ENCODE results near the gene PI3.

PI3 gene

GRCh38 chr20:45187693-45188092, 13.0 kb downstream of the PI3 start:
- DNase-seq (ENCODE audit: low spot score) = no peak

DNA sequence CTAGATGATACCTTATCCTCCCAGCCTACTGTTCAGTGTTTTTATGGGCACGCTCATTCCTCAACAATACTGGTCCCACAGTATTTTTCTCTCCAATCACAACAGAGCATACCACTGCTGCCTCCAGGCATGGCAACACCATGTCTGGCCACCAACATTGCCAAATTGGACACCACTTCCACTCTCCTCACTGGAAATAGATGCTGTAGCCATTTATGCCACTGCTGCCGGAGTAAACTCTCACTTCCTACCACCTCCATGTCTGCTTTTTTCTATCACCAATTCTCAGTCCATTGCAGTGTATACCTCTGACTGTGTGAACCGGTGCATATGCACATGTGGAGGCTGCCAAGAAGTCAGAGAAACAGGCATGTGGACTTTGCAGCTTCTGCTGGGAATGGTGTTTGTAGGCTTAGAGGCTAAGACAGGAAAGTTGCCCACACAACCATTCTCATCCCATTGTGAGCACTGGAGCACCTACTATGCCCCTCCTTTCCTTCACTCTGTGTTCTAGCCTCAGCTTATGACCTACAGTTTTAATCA, 14.4 kb downstream of the PI3 start:
- DNase-seq (ENCODE audit: low spot score) = no peak

- no peak for DNase-seq (ENCODE audit: low spot score)
Measured at GRCh38 chr20:45189861-45190260, 15.2 kb downstream of the PI3 start.

DNA sequence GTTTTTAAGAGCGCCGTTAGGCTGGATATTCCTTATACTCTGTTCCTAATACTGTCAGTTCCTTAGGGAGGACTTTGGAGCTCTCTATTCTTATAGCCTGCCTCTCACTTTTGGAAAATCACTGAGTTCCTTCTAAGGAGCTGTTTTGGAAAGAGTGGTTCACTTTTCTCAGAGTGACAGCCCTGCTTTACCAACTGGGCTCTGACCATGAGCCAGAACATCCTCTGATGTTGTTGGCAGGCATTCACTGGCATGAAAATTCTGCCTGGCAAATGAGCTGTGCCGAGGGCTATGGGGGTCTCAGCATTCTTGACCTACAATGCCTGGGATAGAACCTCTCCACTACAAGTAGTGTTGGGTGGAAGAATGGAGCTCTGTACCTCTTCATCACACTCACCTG, 17.2 kb downstream of the PI3 start:
- no peak for DNase-seq (ENCODE audit: low spot score)

- DNase-seq (ENCODE audit: low spot score) = no peak
Measured at GRCh38 chr20:45193331-45193730, 18.6 kb downstream of the PI3 start.

- DNase-seq (ENCODE audit: low spot score) = no peak
Measured at GRCh38 chr20:45206725-45207124, 32.0 kb downstream of the PI3 start, which contains the start of gene SEMG1. Gene SEMG1 (plus strand): TSS chr20:45207033. CDS start chr20:45207054, 21 bp downstream.

DNA sequence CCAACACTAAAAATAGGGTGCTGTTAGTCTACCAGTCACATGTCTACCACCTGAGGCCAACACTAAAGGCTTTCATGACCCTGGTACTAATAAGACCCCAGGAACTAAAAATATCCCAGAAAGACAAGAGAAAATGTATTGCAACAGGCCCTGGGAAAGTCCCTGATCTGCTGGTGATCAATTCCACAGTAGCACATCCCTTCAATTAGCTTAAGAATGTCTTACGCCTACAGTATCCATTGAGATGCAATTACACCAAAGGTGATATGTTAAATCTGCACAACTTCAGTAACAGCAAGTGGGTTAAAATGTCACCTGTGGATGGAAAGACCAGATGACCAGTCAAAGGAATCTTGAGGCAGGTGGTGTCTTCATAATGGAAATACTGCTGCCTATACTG, 35.2 kb downstream of the PI3 start:
- DNase-seq (ENCODE audit: low spot score) = no peak

GRCh38 chr20:45211569-45212474, 37.1 kb downstream of the PI3 start:
- no peak for DNase-seq (ENCODE audit: low spot score)

GRCh38 chr20:45212836-45213235, 38.1 kb downstream of the PI3 start:
- no peak for DNase-seq (ENCODE audit: low spot score)

GRCh38 chr20:45218124-45218523, 43.4 kb downstream of the PI3 start:
- no peak for DNase-seq (ENCODE audit: low spot score)

DNA sequence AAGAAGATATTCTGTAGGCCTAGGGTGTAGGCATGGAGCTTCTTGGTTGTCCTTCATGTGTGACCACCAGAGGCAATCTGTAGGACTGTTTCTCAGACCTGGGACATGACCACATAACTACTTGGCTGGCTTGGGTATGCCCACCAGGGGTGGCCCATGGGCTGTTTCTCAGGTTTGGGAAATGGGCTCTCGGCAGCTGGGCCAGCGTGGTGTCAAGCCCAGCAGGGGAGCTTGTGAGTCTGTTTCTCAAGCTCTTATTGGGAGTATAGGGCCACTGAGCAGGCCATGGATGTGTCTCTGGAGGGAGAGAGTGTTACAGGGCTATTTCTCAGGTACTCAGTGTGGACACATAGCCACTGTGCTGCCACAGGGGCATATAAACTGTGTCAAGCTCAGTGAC, 43.9 kb downstream of the PI3 start:
- no peak for DNase-seq (ENCODE audit: low spot score)

- no peak for DNase-seq (ENCODE audit: low spot score)
Measured at GRCh38 chr20:45221076-45221475, 46.4 kb downstream of the PI3 start, which contains the start of gene SEMG2. Gene SEMG2 (plus strand): TSS chr20:45221373. CDS start chr20:45221390, 17 bp downstream.

DNA sequence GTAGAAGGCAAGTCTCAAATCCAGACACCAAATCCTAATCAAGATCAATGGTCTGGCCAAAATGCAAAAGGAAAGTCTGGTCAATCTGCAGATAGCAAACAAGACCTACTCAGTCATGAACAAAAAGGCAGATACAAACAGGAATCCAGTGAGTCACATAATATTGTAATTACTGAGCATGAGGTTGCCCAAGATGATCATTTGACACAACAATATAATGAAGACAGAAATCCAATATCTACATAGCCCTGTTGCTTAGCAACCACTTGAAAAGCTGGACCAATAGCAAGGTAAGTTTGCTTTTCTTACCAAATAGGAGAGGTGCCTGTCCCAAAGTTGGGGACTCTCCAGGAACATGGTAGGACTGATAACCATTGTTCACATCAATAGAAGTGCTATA, 48.4 kb downstream of the PI3 start:
- DNase-seq (ENCODE audit: low spot score) = no peak
